AG10803 (cell line): ENCODE measurements around the gene UNK.

Experiments
- DNase-seq: peaks from one replicate; pipeline ENCODE4 v3.0.0; 2010; ENCODE audit warnings: low read depth
- H3K4me3 ChIP-seq: 2 replicates; pipeline ENCODE4 v1.5.1; 2011; ENCODE audit warnings: mild to moderate bottlenecking, low read length, control low read depth
- CTCF ChIP-seq: conservative IDR thresholded peaks from 2 replicates; pipeline ENCODE4 v1.5.1; 2011; ENCODE audit warnings: mild to moderate bottlenecking, low read length, control low read depth, inconsistent platforms

UNK gene

DNA sequence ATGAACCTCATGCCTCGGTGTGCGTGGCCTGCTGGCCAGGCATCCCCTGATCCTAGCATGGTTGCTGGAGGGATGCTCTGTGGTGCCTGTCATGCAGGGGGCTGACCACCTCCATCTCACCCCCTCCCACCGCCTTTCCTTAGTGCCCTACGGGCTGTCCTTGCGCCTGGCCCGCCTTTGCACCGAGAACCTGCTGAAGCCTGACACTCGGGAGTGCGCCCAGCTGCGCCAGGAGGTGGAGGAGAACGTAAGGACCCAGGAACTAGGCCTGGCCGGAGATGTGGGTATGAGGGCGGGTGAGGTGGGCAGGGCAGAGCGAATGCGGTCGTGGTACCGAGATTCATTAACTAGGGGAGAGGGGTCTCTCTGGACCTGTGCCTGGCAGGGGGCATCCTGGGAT is 44.4 kb upstream of the UNK start:
- H3K4me3 ChIP-seq = no peak overlapping the region
- DNase-seq = no peak
- no peak for TF ChIP-seq CTCF

DNA sequence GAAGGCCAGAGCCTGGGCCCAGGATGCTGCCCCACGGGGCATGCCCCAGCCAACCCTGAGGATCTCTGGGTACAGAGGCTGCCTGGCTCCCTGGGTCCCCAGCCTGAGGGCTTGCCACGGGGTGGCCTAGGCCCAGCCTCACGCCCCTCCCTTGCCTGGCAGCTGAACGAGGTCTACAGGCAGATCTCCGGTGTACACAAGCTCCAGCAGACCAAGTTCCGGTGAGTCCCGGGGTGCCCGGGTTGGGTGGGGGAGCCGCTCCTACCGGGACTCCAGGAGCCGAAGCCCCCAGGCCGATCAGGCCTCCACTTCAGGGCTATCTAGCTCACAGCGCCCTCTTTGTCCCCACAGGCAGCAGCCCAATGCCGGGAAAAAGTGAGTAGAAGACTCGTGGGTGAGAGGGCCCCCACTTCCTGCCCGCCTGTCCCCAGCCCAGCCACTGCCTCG is 44.0 kb upstream of the UNK start:
- no peak for TF ChIP-seq CTCF
- H3K4me3 ChIP-seq = no peak overlapping the region
- no peak for DNase-seq

- DNase-seq = no peak
- H3K4me3 ChIP-seq = no peak overlapping the region
- no peak for TF ChIP-seq CTCF
Measured at GRCh38 chr17:75742337-75742736, 42.3 kb upstream of the UNK start.

- no peak for DNase-seq
- no peak for TF ChIP-seq CTCF
- no peak overlapping the region for H3K4me3 ChIP-seq
Measured at GRCh38 chr17:75743625-75744206, 40.9 kb upstream of the UNK start.

DNA sequence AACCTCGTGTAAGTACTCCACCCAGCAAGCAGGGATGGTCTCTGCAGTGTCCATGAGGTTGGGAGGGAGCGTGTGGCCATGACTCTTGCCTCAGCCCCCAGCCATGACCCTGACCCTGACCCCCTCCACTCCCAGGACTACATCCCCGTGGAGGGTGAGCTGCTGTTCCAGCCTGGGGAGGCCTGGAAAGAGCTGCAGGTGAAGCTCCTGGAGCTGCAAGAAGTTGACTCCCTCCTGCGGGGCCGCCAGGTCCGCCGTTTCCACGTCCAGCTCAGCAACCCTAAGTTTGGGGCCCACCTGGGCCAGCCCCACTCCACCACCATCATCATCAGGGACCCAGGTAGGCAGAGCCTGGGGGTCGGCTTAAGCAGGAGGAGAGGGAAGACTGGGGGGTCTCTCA is 35.9 kb upstream of the UNK start:
- no peak for DNase-seq
- no peak for TF ChIP-seq CTCF
- no peak overlapping the region for H3K4me3 ChIP-seq

- peak; percentile 61 for DNase-seq
- H3K4me3 ChIP-seq = peak overlapping the region; percentile 31; the same call in 1 of the 2 replicates
- TF ChIP-seq CTCF = peak; percentile 80
Measured at GRCh38 chr17:75749545-75750389, 34.8 kb upstream of the UNK start.
